ENCODE results near the gene BCL2.

Gene BCL2

DNA sequence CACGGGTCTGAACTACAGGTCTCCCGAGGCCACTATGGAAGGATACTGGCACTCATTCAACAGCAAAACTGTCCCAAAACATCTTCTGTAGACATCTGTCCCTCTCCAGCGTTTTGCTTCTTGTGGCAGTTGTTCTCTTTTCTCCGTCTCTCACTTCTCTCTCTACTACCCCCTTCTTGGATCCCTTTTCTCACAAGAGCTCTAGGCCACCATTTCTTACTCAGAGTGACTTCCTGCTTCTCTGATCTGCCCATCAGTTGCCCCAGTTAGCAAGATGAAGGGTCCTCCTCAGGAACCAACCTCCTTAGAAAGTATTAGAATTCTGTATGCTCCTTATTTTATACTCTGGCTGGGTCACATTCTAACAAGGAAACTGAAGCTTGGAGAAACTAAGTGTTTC lies 32.6 kb downstream of the BCL2 start:
- H3K4me3 ChIP-seq (ENCODE audit: low read depth, low read length), result no peak overlapping the region
- TF ChIP-seq, protein P1, sequence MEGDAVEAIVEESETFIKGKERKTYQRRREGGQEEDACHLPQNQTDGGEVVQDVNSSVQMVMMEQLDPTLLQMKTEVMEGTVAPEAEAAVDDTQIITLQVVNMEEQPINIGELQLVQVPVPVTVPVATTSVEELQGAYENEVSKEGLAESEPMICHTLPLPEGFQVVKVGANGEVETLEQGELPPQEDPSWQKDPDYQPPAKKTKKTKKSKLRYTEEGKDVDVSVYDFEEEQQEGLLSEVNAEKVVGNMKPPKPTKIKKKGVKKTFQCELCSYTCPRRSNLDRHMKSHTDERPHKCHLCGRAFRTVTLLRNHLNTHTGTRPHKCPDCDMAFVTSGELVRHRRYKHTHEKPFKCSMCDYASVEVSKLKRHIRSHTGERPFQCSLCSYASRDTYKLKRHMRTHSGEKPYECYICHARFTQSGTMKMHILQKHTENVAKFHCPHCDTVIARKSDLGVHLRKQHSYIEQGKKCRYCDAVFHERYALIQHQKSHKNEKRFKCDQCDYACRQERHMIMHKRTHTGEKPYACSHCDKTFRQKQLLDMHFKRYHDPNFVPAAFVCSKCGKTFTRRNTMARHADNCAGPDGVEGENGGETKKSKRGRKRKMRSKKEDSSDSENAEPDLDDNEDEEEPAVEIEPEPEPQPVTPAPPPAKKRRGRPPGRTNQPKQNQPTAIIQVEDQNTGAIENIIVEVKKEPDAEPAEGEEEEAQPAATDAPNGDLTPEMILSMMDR (IDR thresholded peaks at IDR 0.05; ENCODE audit: low read depth, low read length, missing control alignments), result no peak
- DNase-seq (ENCODE audit: low read depth), result no peak

DNA sequence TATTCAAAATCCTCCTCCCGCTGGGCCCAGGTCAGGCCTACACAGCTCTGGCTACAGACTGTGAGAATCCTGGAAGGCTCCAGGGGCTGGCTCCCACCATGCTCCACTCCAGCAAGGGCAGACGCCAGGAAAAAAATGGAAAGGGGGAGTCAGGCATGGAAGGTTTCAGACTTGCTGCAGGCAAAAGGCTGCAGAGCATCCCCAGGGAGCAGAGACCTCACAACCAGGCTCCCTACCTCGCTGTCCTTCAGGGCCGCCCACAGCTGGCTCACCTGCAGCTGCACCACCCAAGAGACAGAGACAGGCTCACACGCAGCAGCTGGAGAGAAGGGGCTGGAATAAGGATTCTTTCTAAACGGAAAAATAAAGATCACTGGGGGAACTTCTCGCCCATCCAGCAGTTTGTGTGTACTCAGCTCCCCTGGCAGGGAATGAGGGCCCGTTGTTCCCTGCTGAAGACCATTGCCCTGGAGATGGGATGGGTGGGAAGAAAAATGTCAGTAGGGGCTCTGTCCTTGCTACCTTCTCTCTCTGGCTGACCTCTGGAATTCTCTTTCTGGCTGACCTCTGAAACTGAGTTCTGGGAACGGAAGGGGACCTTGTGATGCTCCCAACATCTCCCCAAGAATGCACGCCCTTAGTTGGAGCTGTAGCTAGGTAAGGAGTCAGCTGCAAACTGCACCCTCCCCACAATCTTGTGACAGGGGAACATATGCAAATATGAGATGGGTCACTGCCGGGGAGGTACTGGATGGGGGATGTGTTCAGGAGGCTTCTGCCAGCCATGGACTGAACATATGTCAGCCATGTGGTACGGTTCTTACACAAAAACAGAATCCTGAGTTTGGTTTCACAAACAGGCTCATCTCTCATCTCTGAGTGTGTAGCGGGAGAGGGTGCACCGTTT lies 34.5 kb downstream of the BCL2 start:
- peak; percentile 68 for DNase-seq (ENCODE audit: low read depth)
- H3K4me3 ChIP-seq (ENCODE audit: low read depth, low read length), result no peak overlapping the region; the same call in 1 of the 2 replicates
- TF ChIP-seq, protein P1 (IDR thresholded peaks at IDR 0.05; ENCODE audit: low read depth, low read length, missing control alignments), result no peak

DNA sequence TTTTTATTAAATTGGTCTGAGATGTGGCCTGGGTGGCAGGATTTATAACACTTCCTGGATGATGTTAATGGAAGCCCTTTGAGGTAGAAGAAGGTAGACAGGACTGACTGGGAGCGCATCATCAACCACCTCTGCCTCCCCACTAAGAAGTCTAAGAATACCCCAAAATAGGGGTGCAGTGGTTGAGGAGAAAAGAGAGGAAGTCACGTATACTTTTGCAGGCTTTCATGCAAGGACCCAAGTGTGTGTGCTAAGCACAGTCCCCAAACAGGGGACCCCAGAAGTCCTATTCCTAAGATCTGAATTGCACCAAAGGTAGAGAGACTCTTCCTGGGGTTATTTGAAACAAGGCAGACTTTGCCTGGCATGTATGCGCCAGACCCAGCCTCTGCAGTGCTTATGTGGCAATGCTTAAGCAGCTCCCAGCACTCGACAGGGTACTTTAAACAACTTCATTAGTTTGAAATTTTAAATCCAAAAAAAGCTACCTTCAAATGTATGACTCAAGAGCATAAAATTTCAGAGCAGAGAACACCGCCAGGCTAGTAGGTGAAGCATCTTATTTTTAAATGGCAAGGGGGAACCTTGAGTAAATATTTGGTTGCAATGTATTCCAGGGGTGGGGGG lies 35.3 kb downstream of the BCL2 start:
- TF ChIP-seq, protein P1 (IDR thresholded peaks at IDR 0.05; ENCODE audit: low read depth, low read length, missing control alignments), result no peak
- DNase-seq (ENCODE audit: low read depth), result no peak
- H3K4me3 ChIP-seq (ENCODE audit: low read depth, low read length), result no peak overlapping the region; the same call in 1 of the 2 replicates

DNA sequence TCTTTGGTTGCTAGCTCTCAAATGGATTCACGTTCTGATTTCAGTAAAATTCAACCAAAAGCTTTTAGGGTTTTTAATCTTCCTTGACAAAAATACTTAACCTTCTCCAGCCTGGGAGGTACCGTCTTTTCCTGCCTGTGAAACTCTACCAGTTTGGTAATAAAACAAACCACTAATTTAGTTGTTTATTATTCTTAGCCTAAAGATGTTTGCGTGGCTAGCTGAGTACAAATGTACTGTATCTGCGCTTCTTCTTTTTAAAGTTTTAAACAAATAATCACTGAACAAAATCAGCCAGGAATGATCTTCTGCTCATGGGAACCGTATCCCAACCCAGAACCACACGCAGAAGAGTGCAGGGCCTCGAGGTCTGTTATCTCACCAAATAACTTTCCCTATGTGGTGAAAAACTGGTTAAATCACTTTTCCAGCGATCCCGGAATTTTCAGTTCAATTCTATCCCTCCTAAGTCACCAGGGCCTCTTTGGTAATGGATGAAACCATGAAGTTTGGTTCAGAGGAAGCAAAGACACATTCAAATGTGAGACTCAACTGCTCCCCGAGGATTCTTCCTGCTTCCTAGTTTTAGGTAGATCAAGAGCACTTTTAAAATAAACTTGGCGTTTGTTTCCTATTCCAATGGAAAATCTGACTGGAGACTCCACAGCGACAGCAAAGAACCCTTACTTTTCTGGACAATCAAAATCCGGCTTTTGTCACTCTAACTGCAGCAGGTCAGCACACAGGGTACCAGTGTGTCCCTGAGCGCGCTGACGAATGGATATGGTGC lies 36.1 kb downstream of the BCL2 start:
- TF ChIP-seq, protein P1 (IDR thresholded peaks at IDR 0.05; ENCODE audit: low read depth, low read length, missing control alignments), result no peak
- H3K4me3 ChIP-seq (ENCODE audit: low read depth, low read length), result no peak overlapping the region
- DNase-seq (ENCODE audit: low read depth), result no peak

DNA sequence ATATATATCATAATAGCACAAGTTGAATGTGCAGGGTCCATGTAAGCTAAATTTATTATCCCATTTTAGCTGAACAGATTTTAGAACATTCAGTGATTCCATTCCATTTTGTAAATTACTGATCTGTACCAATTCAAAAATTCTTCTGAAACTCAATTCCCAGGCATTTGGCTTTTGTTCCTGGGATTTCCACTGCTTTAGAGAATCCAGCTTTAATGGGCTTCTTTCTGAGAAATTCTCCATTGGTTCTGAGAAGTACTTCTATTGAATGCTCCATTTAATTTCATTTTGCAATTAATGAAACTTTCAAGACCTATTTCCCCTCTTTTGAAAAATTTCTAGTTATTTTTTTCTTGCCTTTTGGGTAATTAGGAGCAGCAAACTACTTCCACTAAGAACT lies 36.8 kb downstream of the BCL2 start:
- no peak for DNase-seq (ENCODE audit: low read depth)
- TF ChIP-seq, protein P1 (IDR thresholded peaks at IDR 0.05; ENCODE audit: low read depth, low read length, missing control alignments), result no peak
- H3K4me3 ChIP-seq (ENCODE audit: low read depth, low read length), result no peak overlapping the region

DNA sequence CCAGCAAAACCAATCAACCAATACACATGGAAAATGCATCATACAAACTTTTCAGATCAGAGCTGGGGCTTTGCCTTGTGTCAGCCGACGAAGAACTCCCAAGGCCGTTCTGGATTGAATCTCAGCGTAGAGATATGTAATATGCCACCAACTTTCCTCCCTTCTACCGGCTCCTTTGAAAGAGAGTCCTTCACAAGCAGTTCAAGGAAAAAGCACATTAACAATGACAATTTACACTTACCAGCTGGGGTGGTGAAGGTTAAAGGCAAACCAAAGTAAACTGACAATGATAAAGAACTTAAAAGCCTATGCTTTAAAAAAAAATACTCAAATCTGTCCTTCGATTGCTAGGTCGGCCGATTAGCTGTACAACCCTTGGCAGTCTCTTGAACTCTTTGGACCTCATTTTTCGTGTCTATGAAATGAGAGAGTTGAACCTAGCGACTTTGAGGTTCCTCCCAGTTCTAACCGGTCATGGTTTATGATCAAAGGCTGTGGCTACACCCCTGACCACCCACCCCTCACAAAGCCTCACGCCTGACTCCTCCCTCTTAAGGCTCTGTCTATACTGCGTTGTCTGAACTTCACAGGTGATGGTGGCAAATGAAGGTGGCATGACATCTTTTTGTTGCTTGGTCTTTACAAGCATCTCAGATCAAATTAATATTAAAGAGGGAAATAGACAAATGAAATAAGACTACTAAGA lies 46.2 kb downstream of the BCL2 start:
- TF ChIP-seq, protein P1 (IDR thresholded peaks at IDR 0.05; ENCODE audit: low read depth, low read length, missing control alignments), result no peak
- no peak for DNase-seq (ENCODE audit: low read depth)

More for the DNA sequence above, 46.2 kb downstream of the BCL2 start:
- H3K4me3 ChIP-seq (ENCODE audit: low read depth, low read length), result no peak overlapping the region

Data from GM12864 (cell line).